Hematopoietic multipotent progenitor cell treated with erythropoietin and hydrocortisone succinate and interleukin-3 and kit ligand, for 4 days (in vitro differentiated cells): ENCODE data around the gene LRRC10B.

ENCODE experiments used
- DNase-seq: peaks from one replicate; pipeline ENCODE4 v3.0.0-alpha.2; 2015

LRRC10B gene

GRCh38 chr11:61533039-61533375, 24.5 kb downstream of the LRRC10B start:
- DNase-seq, result no peak

GRCh38 chr11:61533401-61533800, 24.9 kb downstream of the LRRC10B start:
- DNase-seq, result no peak

GRCh38 chr11:61534025-61534932, 25.7 kb downstream of the LRRC10B start:
- no peak for DNase-seq

GRCh38 chr11:61534933-61535839, 26.6 kb downstream of the LRRC10B start:
- DNase-seq, result no peak

- no peak for DNase-seq
Observed at GRCh38 chr11:61535998-61536675, 27.6 kb downstream of the LRRC10B start.

- DNase-seq, result no peak
Observed at GRCh38 chr11:61536676-61537270, 28.2 kb downstream of the LRRC10B start.

GRCh38 chr11:61537326-61537725, 28.8 kb downstream of the LRRC10B start:
- no peak for DNase-seq

- no peak for DNase-seq
Observed at GRCh38 chr11:61538636-61538961, 30.1 kb downstream of the LRRC10B start.

- no peak for DNase-seq
Observed at GRCh38 chr11:61539006-61539405, 30.5 kb downstream of the LRRC10B start.

- no peak for DNase-seq
Observed at GRCh38 chr11:61539831-61540357, 31.3 kb downstream of the LRRC10B start.

GRCh38 chr11:61540528-61540927, 32.0 kb downstream of the LRRC10B start:
- DNase-seq, result peak; percentile 11

GRCh38 chr11:61541598-61541997, 33.0 kb downstream of the LRRC10B start:
- peak; percentile 27 for DNase-seq

GRCh38 chr11:61542024-61542461, 33.5 kb downstream of the LRRC10B start:
- DNase-seq, result no peak

- DNase-seq, result no peak
Observed at GRCh38 chr11:61542705-61543104, 34.2 kb downstream of the LRRC10B start.

- no peak for DNase-seq
Observed at GRCh38 chr11:61543606-61544306, 35.2 kb downstream of the LRRC10B start.

- no peak for DNase-seq
Observed at GRCh38 chr11:61544466-61544865, 35.9 kb downstream of the LRRC10B start.

- peak; percentile 52 for DNase-seq
Observed at GRCh38 chr11:61545341-61545740, 36.8 kb downstream of the LRRC10B start.

GRCh38 chr11:61545921-61546320, 37.4 kb downstream of the LRRC10B start:
- no peak for DNase-seq

GRCh38 chr11:61546663-61547062, 38.1 kb downstream of the LRRC10B start:
- DNase-seq, result no peak

GRCh38 chr11:61547246-61547645, 38.7 kb downstream of the LRRC10B start:
- DNase-seq, result no peak

- no peak for DNase-seq
Observed at GRCh38 chr11:61549177-61549576, 40.6 kb downstream of the LRRC10B start.
